WTC11 (cell line): ENCODE measurements around the gene LBX2. TPM values are rescaled to one million over a fixed set of nuclear protein-coding genes. Genes with fewer than 3 reads are reported as not detected.

ENCODE experiments used
- E2F5 ChIP-seq: sonication (generic); formaldehyde crosslinking; IDR thresholded peaks from 2 replicates; pipeline ENCODE4 v1.8.1; 2022; ENCODE audit warnings: mild to moderate bottlenecking, moderate library complexity, missing genetic modification reagents
- EMX1 ChIP-seq: fragments of 250-450 bp; sonication (Bioruptor Pico); IDR thresholded peaks from 2 replicates; pipeline ENCODE4 v1.8.0; 2021; ENCODE audit warnings: mild to moderate bottlenecking
- ESRRA ChIP-seq: sonication (generic); formaldehyde crosslinking; IDR thresholded peaks from 2 replicates; pipeline ENCODE4 v1.8.1; 2022; ENCODE audit warnings: mild to moderate bottlenecking, missing genetic modification reagents, borderline replicate concordance
- FOXP4 ChIP-seq: sonication (generic); formaldehyde crosslinking; IDR thresholded peaks from 2 replicates; pipeline ENCODE4 v1.8.0; 2022; ENCODE audit warnings: mild to moderate bottlenecking, missing genetic modification reagents
- GABPB1 ChIP-seq: sonication (generic); formaldehyde crosslinking; IDR thresholded peaks from 2 replicates; pipeline ENCODE4 v1.8.1; 2023; ENCODE audit warnings: mild to moderate bottlenecking, missing genetic modification reagents
- GRHL2 ChIP-seq: fragments of 250-450 bp; sonication (Bioruptor Pico); IDR thresholded peaks from 2 replicates; pipeline ENCODE4 v1.8.0; 2022; ENCODE audit warnings: mild to moderate bottlenecking, moderate library complexity; ENCODE audit not compliant: insufficient replicate concordance, severe bottlenecking
- GTF2I ChIP-seq: fragments of 250-450 bp; sonication (Bioruptor Pico); conservative IDR thresholded peaks from 2 replicates; pipeline ENCODE4 v1.4.0; 2021; ENCODE audit warnings: mild to moderate bottlenecking
- HMGA2 ChIP-seq: fragments of 250-450 bp; sonication (Bioruptor Pico); IDR thresholded peaks from 2 replicates; pipeline ENCODE4 v1.4.0; 2021; ENCODE audit warnings: mild to moderate bottlenecking, moderate library complexity
- JAZF1 ChIP-seq: fragments of 250-450 bp; sonication (Bioruptor Pico); IDR thresholded peaks from 2 replicates; pipeline ENCODE4 v1.9.0; 2021; ENCODE audit warnings: moderate library complexity, mild to moderate bottlenecking, inconsistent platforms
- MYBL2 ChIP-seq: sonication (generic); formaldehyde crosslinking; IDR thresholded peaks from 2 replicates; pipeline ENCODE4 v1.8.1; 2023; ENCODE audit warnings: mild to moderate bottlenecking, moderate library complexity, missing genetic modification reagents
- NFE2L1 ChIP-seq: sonication (generic); formaldehyde crosslinking; IDR thresholded peaks from 2 replicates; pipeline ENCODE4 v1.8.1; 2023; ENCODE audit warnings: missing genetic modification reagents
- NFYB ChIP-seq: sonication (generic); formaldehyde crosslinking; conservative IDR thresholded peaks from 2 replicates; pipeline ENCODE4 v1.8.0; 2022; ENCODE audit warnings: low read depth, missing genetic modification reagents
- NR1H2 ChIP-seq: sonication (generic); formaldehyde crosslinking; IDR thresholded peaks from 2 replicates; pipeline ENCODE4 v1.9.0; 2021; ENCODE audit warnings: mild to moderate bottlenecking, moderate library complexity, missing genetic modification reagents
- PREB ChIP-seq: sonication (generic); formaldehyde crosslinking; IDR thresholded peaks from 2 replicates; pipeline ENCODE4 v1.8.1; 2022; ENCODE audit warnings: mild to moderate bottlenecking, missing genetic modification reagents, moderate library complexity, borderline replicate concordance
- RORB ChIP-seq: fragments of 250-450 bp; sonication (Bioruptor Pico); IDR thresholded peaks from 2 replicates; pipeline ENCODE4 v1.9.0; 2021; ENCODE audit warnings: mild to moderate bottlenecking
- STAT6 ChIP-seq: sonication (generic); formaldehyde crosslinking; conservative IDR thresholded peaks from 2 replicates; pipeline ENCODE4 v1.8.1; 2023; ENCODE audit warnings: mild to moderate bottlenecking, low read depth, missing genetic modification reagents, moderate library complexity
- ZBTB43 ChIP-seq: sonication (generic); formaldehyde crosslinking; IDR thresholded peaks from 2 replicates; pipeline ENCODE4 v1.8.1; 2023; ENCODE audit warnings: mild to moderate bottlenecking, missing genetic modification reagents
- ZMAT4 ChIP-seq: fragments of 250-450 bp; sonication (Bioruptor Pico); IDR thresholded peaks from 2 replicates; pipeline ENCODE4 v1.9.0; 2021; ENCODE audit warnings: mild to moderate bottlenecking
- ZNF121 ChIP-seq: sonication (generic); formaldehyde crosslinking; IDR thresholded peaks from 2 replicates; pipeline ENCODE4 v1.8.0; 2023; ENCODE audit warnings: missing genetic modification reagents
- ZNF219 ChIP-seq: sonication (generic); formaldehyde crosslinking; IDR thresholded peaks from 2 replicates; pipeline ENCODE4 v1.8.0; 2023; ENCODE audit warnings: missing genetic modification reagents, mild to moderate bottlenecking, borderline replicate concordance
- ZNF281 ChIP-seq: sonication (generic); formaldehyde crosslinking; IDR thresholded peaks from 2 replicates; pipeline ENCODE4 v1.8.0; 2023; ENCODE audit warnings: mild to moderate bottlenecking, missing genetic modification reagents
- ZNF532 ChIP-seq: fragments of 250-450 bp; sonication (Bioruptor Pico); IDR thresholded peaks from 2 replicates; pipeline ENCODE4 v1.9.0; 2021; ENCODE audit warnings: mild to moderate bottlenecking, borderline replicate concordance
- total RNA-seq: library from RNA; stranded (reverse); gene quantifications from 3 replicates; pipeline ENCODE4 v1.2.3, GENCODE V29; 2021

LBX2 gene
- total RNA-seq, 1 experiment from 2014 or later: 1.0 TPM

GRCh38 chr2:74497777-74498499 lies 1.5 kb downstream of the LBX2 start (continued):
- TF ChIP-seq JAZF1 (CRISPR knock-in tag) (no peak), HMGA2 (CRISPR knock-in tag) (no peak), GTF2I (CRISPR knock-in tag) (no peak), RORB (CRISPR knock-in tag) (no peak), ZBTB43 (CRISPR knock-in tag) (0 out of 2 replicates have a peak, but pooled peaks have one; percentile 80), FOXP4 (CRISPR knock-in tag) (peak; percentile 70; the same call in 1 of the 2 replicates), GABPB1 (no peak), MYBL2 (CRISPR knock-in tag) (peak; percentile 64; the same call in 1 of the 2 replicates), EMX1 (CRISPR knock-in tag) (no peak), NR1H2 (CRISPR knock-in tag) (no peak), ESRRA (CRISPR knock-in tag) (no peak), ZNF281 (CRISPR knock-in tag) (no peak; the same call in 1 of the 2 replicates), ZMAT4 (CRISPR knock-in tag) (no peak), NFE2L1 (CRISPR knock-in tag) (peak; percentile 80; the same call in 1 of the 2 replicates), GRHL2 (no peak), ZNF532 (no peak), PREB (CRISPR knock-in tag) (no peak), STAT6 (CRISPR knock-in tag) (no peak), ZNF121 (CRISPR knock-in tag) (no peak), NFYB (no peak), E2F5 (CRISPR knock-in tag) (0 out of 2 replicates have a peak, but pooled peaks have one; percentile 36), ZNF219 (CRISPR knock-in tag) (no peak)
